GM10248 (cell line): ENCODE measurements around the gene TDRD3.

ENCODE experiments used
- CTCF ChIA-PET: fragments of 300-600 bp; sonication (Branson Sonifier 250); formaldehyde crosslinking; extraction: SDS; loops from one replicate; lab custom pipeline; 2021; ENCODE audit warnings: antibody characterized with exemption; lab: Yijun Ruan, JAX
- POLR2A ChIA-PET: fragments of 350-650 bp; sonication (Branson Sonifier 250); formaldehyde crosslinking; extraction: SDS; loops from one replicate; lab custom pipeline; 2020; ENCODE audit warnings: antibody characterized with exemption; lab: Yijun Ruan, JAX
- DNase-seq: peaks from one replicate; pipeline ENCODE4 v3.0.0; 2012; ENCODE audit errors: extremely low spot score
- TF ChIP-seq, protein P1 (sequence below): IDR thresholded peaks from 2 replicates; pipeline ENCODE4 v1.5.1; 2012; ENCODE audit warnings: mild to moderate bottlenecking, low read depth; ENCODE audit errors: extremely low read depth, missing control alignments, control extremely low read depth

The TDRD3 gene

DNA sequence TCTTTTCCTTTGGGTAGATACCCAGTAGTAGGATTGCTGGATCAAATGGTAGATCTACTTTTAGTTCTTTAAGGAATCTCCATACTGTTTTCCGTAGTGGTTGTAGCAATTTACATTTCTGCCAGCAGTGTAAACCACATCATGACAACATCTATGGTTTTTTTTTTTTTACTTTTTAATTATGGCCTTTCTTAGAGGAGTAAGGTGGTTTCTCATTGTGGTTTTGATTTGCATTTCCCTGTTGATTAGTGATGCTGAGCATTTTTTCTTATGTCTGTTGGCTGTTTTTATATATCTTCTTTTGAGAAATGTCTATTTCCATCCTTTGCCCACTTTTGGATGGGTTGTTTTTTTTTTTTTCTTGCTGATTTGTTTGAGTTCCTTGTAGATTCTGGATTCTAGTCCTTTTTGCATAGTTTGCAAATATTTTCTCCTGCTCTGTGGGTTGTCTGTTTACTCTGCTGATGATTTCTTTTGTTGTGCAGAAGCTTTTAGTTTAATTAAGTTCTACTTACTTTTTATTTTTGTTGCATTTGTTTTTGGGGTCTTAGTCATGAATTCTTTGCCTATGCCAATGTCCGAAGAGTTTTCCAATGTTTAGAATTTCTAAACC, 38.8 kb downstream of the TDRD3 start:
- no peak for DNase-seq
- ChIA-PET CTCF (no interaction called here), POLR2A (no interaction called here)
- TF ChIP-seq, protein P1, sequence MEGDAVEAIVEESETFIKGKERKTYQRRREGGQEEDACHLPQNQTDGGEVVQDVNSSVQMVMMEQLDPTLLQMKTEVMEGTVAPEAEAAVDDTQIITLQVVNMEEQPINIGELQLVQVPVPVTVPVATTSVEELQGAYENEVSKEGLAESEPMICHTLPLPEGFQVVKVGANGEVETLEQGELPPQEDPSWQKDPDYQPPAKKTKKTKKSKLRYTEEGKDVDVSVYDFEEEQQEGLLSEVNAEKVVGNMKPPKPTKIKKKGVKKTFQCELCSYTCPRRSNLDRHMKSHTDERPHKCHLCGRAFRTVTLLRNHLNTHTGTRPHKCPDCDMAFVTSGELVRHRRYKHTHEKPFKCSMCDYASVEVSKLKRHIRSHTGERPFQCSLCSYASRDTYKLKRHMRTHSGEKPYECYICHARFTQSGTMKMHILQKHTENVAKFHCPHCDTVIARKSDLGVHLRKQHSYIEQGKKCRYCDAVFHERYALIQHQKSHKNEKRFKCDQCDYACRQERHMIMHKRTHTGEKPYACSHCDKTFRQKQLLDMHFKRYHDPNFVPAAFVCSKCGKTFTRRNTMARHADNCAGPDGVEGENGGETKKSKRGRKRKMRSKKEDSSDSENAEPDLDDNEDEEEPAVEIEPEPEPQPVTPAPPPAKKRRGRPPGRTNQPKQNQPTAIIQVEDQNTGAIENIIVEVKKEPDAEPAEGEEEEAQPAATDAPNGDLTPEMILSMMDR, result no peak

DNA sequence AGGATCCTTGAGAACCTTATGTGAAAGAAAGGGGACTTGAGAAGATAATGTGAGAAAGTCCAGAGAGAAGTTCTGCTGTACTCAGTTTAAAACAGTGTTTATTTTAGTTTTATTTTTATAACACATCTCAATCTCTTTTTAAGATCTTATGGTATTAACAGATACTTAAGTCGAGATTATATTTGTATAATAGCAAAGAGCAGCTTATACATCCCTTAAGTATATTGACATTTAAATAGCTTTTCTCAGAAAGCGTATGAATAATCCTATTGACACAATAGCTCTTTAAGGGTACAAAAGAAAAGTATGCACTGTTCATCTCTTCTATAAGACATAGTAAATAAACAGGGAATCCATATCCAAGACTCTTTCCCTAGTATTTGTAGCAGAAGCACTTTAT, 42.2 kb downstream of the TDRD3 start:
- CTCF ChIA-PET, result interaction anchor here (1.1 to 2.4 kb wide), 4 partner anchors 8 to 758 kb away, joined by 4 to 9 read pairs (median 6); no protein-coding TSS in a partner anchor
- TF ChIP-seq, protein P1, result no peak
- no peak for DNase-seq
- POLR2A ChIA-PET, result no interaction called here

DNA sequence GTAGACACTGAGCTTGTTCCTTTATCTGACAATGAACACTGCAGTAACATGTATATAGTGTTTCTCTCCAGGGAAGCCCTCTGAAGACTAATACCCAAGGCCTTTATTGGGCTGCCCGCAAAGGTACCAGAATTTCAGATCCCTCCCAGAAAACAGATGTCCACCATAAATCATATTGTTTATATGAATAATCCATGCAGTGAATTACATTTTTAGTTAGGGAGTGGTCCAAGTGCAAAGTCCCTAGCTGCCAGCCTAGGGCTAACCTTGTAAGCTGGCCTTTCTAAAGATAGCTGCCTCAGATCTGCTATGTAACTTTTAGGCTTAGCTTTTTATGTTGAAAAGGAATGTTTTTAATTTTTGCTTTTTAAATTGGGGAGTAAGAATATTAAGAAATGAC, 44.7 kb downstream of the TDRD3 start:
- TF ChIP-seq, protein P1, result no peak
- ChIA-PET POLR2A (no interaction called here), CTCF (interaction anchor here (1.0 to 2.4 kb wide), 3 partner anchors 10 to 25 kb away, joined by 3 to 9 read pairs (median 7); no protein-coding TSS in a partner anchor)
- DNase-seq, result no peak

DNA sequence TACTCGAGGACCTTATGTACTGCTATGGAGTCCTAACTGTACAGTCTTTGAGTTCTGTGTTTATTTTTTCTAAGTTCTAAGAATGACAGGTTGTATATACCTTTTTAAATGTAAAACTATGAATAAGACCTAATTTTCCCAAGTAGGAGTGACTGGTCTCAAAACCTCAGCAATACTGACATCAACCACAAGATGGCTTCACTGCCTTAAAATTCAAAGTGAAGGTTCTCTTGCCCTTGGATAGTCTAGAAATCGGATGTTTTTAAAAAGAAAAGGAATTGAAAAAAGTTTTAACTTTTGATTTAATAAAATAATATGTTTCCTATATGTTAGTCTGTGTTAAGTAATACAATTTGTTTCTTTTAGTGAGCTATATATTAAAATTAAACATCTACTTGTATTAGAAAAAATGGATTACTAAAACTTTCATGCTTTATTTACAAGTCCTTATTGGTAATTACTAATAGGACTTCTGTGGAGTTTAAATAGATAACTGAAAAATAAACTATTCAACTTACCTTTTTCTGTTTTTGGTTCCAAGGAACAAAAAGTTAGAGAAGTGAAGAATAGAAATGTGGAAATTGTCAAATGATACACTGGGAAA, 52.0 kb downstream of the TDRD3 start:
- POLR2A ChIA-PET, result no interaction called here
- DNase-seq, result peak; percentile 22
- TF ChIP-seq, protein P1, result peak; percentile 76
- CTCF ChIA-PET, result interaction anchor here (0.6 to 2.3 kb wide), 18 partner anchors 8 to 1505 kb away, joined by 3 to 12 read pairs (median 4); no protein-coding TSS in a partner anchor

DNA sequence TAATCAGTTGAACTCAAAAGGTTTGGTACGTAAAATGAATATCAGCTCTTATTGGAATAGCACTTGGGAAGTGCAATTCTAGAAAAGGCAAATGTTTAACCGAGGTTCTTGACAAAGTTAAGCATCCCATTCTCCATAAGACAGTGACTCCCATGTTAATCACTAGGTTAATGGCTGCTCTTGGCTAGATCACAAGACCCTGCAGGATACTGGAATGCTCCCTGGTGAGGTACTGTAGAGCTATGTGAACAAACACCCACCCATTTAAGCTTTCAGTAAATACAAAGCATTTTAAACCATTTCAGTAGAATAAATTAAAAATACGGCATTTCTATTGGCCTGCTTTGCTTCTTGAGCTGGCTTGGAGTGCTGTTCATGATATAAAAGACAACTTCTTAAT, 56.5 kb downstream of the TDRD3 start:
- TF ChIP-seq, protein P1, result no peak
- POLR2A ChIA-PET, result no interaction called here
- CTCF ChIA-PET, result interaction anchor here (0.8 to 1.3 kb wide), 2 partner anchors 12 to 14 kb away, joined by 3 read pairs; no protein-coding TSS in a partner anchor
- DNase-seq, result no peak

DNA sequence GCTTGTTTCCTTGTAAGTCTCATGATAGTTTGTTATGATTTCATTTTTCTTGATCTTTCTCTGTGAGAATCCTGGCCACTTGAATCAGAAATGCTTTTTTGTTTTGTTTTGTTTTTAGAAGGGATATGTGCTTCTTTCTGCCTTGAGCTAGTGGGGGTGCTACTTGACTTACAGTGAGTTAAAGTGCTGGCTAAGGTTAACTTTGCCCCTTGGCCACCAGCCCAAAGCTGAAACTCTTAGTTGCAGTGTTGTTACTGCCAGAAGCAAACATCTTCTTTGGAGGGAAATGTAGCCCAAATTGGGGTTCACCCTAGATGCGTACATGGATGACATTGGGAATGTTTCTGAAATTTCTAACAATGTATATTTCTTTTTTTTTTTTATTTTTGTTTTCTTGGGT, 57.4 kb downstream of the TDRD3 start:
- no peak for DNase-seq
- ChIA-PET POLR2A (no interaction called here), CTCF (interaction anchor here (0.8 to 1.5 kb wide), 3 partner anchors 11 to 15 kb away, joined by 3 to 4 read pairs (median 3); no protein-coding TSS in a partner anchor)
- TF ChIP-seq, protein P1, result no peak
